ENCODE measurements around the gene IGIP.

The IGIP gene

DNA sequence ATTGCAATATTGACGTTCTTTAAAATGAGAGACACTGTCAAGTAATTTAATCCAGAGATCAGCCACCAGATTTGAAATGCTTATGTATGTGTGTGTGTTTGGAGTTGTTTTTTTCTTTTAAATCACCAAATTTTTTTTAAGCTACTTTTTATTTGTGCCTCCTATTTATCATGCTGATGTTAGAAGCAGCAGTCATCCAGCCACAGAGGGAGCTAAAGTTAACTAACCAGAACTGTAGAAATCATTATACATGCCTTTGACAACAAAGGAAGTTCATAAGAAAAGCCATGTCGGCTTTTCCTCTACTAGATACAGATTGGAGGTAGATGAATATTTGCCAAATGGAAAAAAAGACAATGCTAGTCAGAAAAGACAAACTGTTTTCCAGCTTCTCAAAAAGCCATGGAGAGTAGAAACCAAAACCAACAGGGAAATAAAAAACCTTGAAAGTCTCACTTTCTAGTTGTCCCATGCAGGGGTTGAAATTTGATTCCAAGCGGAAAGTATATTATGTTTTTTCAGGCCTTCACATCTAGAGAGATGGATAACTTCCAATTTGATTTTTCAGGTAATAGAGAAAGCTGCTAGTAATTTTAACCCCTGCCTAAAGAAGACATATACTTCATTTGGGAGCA is 7.3 kb upstream of the IGIP start:
- Histone ChIP-seq H3K27ac (ENCODE audit: low read depth, low read length) (no peak overlapping the region), H4K20me1 (ENCODE audit: control insufficient read depth, insufficient read depth, low read depth, low read length) (peaks cover 21% of the 10 kb centered on the region), H3K27me3 (ENCODE audit: control insufficient read depth, low read length) (no peaks in the 10 kb centered on the region), H3F3A (ENCODE audit: control insufficient read depth, insufficient read depth) (no peaks in the 10 kb centered on the region; the same call in 1 of the 2 replicates), H3K9me3 (ENCODE audit: control insufficient read depth, insufficient read depth, low read length) (no peaks in the 10 kb centered on the region), H3K4me2 (ENCODE audit: low read length) (0 out of 2 replicates have a peak overlapping the region, but pooled peaks have one; percentile 7), H3K4me1 (ENCODE audit: control insufficient read depth, low read length) (peaks cover 25% of the 10 kb centered on the region), H3K36me3 (ENCODE audit: control insufficient read depth, low read length) (peaks cover 22% of the 10 kb centered on the region), H3K79me2 (ENCODE audit: control insufficient read depth, low read length) (peaks cover 80% of the 10 kb centered on the region), H3K9me2 (replicated peaks; ENCODE audit: control insufficient read depth, low read length) (no peaks in the 10 kb centered on the region), H3K4me3 (ENCODE audit: low read length) (no peak overlapping the region)
- TF ChIP-seq, protein P1, sequence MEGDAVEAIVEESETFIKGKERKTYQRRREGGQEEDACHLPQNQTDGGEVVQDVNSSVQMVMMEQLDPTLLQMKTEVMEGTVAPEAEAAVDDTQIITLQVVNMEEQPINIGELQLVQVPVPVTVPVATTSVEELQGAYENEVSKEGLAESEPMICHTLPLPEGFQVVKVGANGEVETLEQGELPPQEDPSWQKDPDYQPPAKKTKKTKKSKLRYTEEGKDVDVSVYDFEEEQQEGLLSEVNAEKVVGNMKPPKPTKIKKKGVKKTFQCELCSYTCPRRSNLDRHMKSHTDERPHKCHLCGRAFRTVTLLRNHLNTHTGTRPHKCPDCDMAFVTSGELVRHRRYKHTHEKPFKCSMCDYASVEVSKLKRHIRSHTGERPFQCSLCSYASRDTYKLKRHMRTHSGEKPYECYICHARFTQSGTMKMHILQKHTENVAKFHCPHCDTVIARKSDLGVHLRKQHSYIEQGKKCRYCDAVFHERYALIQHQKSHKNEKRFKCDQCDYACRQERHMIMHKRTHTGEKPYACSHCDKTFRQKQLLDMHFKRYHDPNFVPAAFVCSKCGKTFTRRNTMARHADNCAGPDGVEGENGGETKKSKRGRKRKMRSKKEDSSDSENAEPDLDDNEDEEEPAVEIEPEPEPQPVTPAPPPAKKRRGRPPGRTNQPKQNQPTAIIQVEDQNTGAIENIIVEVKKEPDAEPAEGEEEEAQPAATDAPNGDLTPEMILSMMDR (IDR thresholded peaks at IDR 0.05; ENCODE audit: low read depth, low read length, poor library complexity, severe bottlenecking): no peak
- no peak for TF ChIP-seq EZH2phosphoT487 (IDR thresholded peaks at IDR 0.05; ENCODE audit: borderline replicate concordance, low read length)

GRCh38 chr5:140126315-140127012 is 727 bp downstream of the IGIP start:
- Histone ChIP-seq H3K79me2 (ENCODE audit: control insufficient read depth, low read length) (peaks cover 42% of the 10 kb centered on the region), H3K4me3 (ENCODE audit: low read length) (no peak overlapping the region), H3F3A (ENCODE audit: control insufficient read depth, insufficient read depth) (no peaks in the 10 kb centered on the region), H3K27me3 (ENCODE audit: control insufficient read depth, low read length) (no peaks in the 10 kb centered on the region), H3K4me1 (ENCODE audit: control insufficient read depth, low read length) (peaks cover 10% of the 10 kb centered on the region), H3K27ac (ENCODE audit: low read depth, low read length) (no peak overlapping the region), H3K36me3 (ENCODE audit: control insufficient read depth, low read length) (no peaks in the 10 kb centered on the region), H3K9me2 (replicated peaks; ENCODE audit: control insufficient read depth, low read length) (no peaks in the 10 kb centered on the region), H3K4me2 (ENCODE audit: low read length) (no peak overlapping the region), H3K9me3 (ENCODE audit: control insufficient read depth, insufficient read depth, low read length) (no peaks in the 10 kb centered on the region), H4K20me1 (ENCODE audit: control insufficient read depth, insufficient read depth, low read depth, low read length) (0 out of 2 replicates have a peak, but pooled peaks cover 3% of the 10 kb centered on the region)
- TF ChIP-seq EZH2phosphoT487 (IDR thresholded peaks at IDR 0.05; ENCODE audit: borderline replicate concordance, low read length): no peak
- TF ChIP-seq, protein P1 (IDR thresholded peaks at IDR 0.05; ENCODE audit: low read depth, low read length, poor library complexity, severe bottlenecking): no peak

DNA sequence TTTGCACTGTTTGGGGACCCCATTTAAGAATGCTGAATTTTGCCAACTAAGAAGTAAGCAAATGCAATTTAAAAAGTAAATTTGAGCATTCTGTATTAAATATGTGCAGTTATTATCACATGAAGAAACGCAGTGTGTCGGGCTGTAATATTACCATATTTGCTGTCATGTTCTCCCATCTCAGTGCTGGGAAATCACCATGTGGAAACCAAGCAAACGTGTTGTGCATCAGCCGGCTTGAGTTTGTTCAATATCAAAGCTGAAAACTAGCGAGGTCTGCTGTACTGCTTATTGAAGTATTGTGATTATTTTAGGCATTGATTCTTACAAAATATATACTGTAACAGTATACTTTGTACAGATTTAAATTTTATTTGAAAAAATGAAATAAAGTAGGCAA is 2.6 kb downstream of the IGIP start:
- Histone ChIP-seq H3K9me2 (replicated peaks; ENCODE audit: control insufficient read depth, low read length) (no peaks in the 10 kb centered on the region), H3K27ac (ENCODE audit: low read depth, low read length) (no peak overlapping the region)
- TF ChIP-seq EZH2phosphoT487 (IDR thresholded peaks at IDR 0.05; ENCODE audit: borderline replicate concordance, low read length): no peak
- TF ChIP-seq, protein P1 (IDR thresholded peaks at IDR 0.05; ENCODE audit: low read depth, low read length, poor library complexity, severe bottlenecking): no peak

More for the DNA sequence above, 2.6 kb downstream of the IGIP start:
- H3K27me3 ChIP-seq (ENCODE audit: control insufficient read depth, low read length): no peaks in the 10 kb centered on the region
- no peak overlapping the region for H3K4me2 ChIP-seq (ENCODE audit: low read length)
- H3K9me3 ChIP-seq (ENCODE audit: control insufficient read depth, insufficient read depth, low read length): no peaks in the 10 kb centered on the region
- peaks cover 31% of the 10 kb centered on the region for H3K79me2 ChIP-seq (ENCODE audit: control insufficient read depth, low read length)
- no peaks in the 10 kb centered on the region for H3F3A ChIP-seq (ENCODE audit: control insufficient read depth, insufficient read depth)
- peaks cover 22% of the 10 kb centered on the region for H3K4me1 ChIP-seq (ENCODE audit: control insufficient read depth, low read length)
- no peaks in the 10 kb centered on the region for H3K36me3 ChIP-seq (ENCODE audit: control insufficient read depth, low read length)
- no peak overlapping the region for H3K4me3 ChIP-seq (ENCODE audit: low read length)
- H4K20me1 ChIP-seq (ENCODE audit: control insufficient read depth, insufficient read depth, low read depth, low read length): 0 out of 2 replicates have a peak, but pooled peaks cover 3% of the 10 kb centered on the region

All from DOHH2 (cell line).